Hepatocyte (in vitro differentiated cells): ENCODE results near the gene SLCO3A1. TPM values are rescaled to one million over a fixed set of nuclear protein-coding genes. Genes with fewer than 3 reads are reported as not detected.
"Not testable (repeated sequence)": the region's sequence is repeated elsewhere in the genome, so short reads cannot be mapped to it uniquely, and the experiment has no call there.

Experiments used
- DNase-seq: peaks from one replicate; pipeline ENCODE4 v3.0.0-alpha.2; 2016; ENCODE audit warnings: low spot score
- H2AFZ ChIP-seq: fragments of 200-600 bp; sonication (generic); 2 replicates; pipeline ENCODE4 v1.6.0; 2016; ENCODE audit warnings: antibody characterized with exemption, mild to moderate bottlenecking
- H3K27ac ChIP-seq: fragments of 200-600 bp; sonication (generic); 2 replicates; pipeline ENCODE4 v1.5.1; 2016; ENCODE audit warnings: mild to moderate bottlenecking
- H3K27me3 ChIP-seq: fragments of 200-600 bp; sonication (generic); 2 replicates; pipeline ENCODE4 v1.6.1; 2016
- H3K36me3 ChIP-seq: fragments of 200-600 bp; sonication (generic); replicated peaks from 2 replicates; pipeline ENCODE4 v1.5.1; 2016; ENCODE audit warnings: low read depth; ENCODE audit not compliant: insufficient read depth
- H3K4me1 ChIP-seq: fragments of 200-600 bp; sonication (generic); 2 replicates; pipeline ENCODE4 v1.5.1; 2016; ENCODE audit warnings: mild to moderate bottlenecking, moderate library complexity; ENCODE audit not compliant: insufficient read depth
- H3K4me2 ChIP-seq: fragments of 200-600 bp; sonication (generic); 2 replicates; pipeline ENCODE4 v1.6.0; 2016
- H3K4me3 ChIP-seq: fragments of 200-600 bp; sonication (generic); 2 replicates; pipeline ENCODE4 v1.5.1; 2016; ENCODE audit warnings: mild to moderate bottlenecking
- H3K79me2 ChIP-seq: fragments of 200-600 bp; sonication (generic); 2 replicates; pipeline ENCODE4 v1.6.0; 2017; ENCODE audit warnings: mild to moderate bottlenecking
- H3K9me2 ChIP-seq: fragments of 200-600 bp; sonication (generic); replicated peaks from 2 replicates; pipeline ENCODE4 v1.6.0; 2017; ENCODE audit warnings: mild to moderate bottlenecking; ENCODE audit not compliant: insufficient read depth
- H3K9me3 ChIP-seq: fragments of 200-600 bp; sonication (generic); 2 replicates; pipeline ENCODE4 v1.5.1; 2016; ENCODE audit warnings: low read depth, mild to moderate bottlenecking
- H4K20me1 ChIP-seq: fragments of 200-600 bp; sonication (generic); 2 replicates; pipeline ENCODE4 v1.6.0; 2016; ENCODE audit warnings: mild to moderate bottlenecking; ENCODE audit not compliant: insufficient read depth, poor library complexity, severe bottlenecking
- CTCF ChIP-seq: fragments of 200-600 bp; sonication (generic); IDR thresholded peaks from 2 replicates; pipeline ENCODE4 v1.5.1; 2016; ENCODE audit warnings: antibody characterized with exemption, mild to moderate bottlenecking; ENCODE audit not compliant: poor library complexity
- EZH2 ChIP-seq: fragments of 200-600 bp; sonication (generic); IDR thresholded peaks from 2 replicates; pipeline ENCODE4 v1.6.1; 2016; ENCODE audit warnings: antibody characterized with exemption, mild to moderate bottlenecking, borderline replicate concordance
- EZH2phosphoT487 ChIP-seq: fragments of 200-600 bp; sonication (generic); IDR thresholded peaks from one replicate; pipeline ENCODE4 v1.6.1; 2018; ENCODE audit warnings: antibody characterized with exemption, mild to moderate bottlenecking, low read depth, moderate library complexity; ENCODE audit not compliant: unreplicated experiment, severe bottlenecking
- WGBS: methylation state at CpG from one replicate; pipeline ENCODE4 v1.1.6; 2016; ENCODE audit warnings: low lambda C conversion rate; ENCODE audit errors: missing lambda C conversion rate; 5-methylcytosine and 5-hydroxymethylcytosine counted together
- polyA plus RNA-seq: library from polyadenylated mRNA; unstranded; fragments of >200 nt; fragmentation: Nextera tagmentation; extraction: Ambion mirVana; gene quantifications from 2 replicates; pipeline ENCODE4 v1.2.1, GENCODE V29; 2016
- total RNA-seq: library from RNA; depleted of rRNA; stranded (reverse); fragments of >200 nt; gene quantifications from 2 replicates; pipeline ENCODE4 v1.2.3, GENCODE V29; 2014

SLCO3A1 gene
- total and polyA plus RNA-seq, 2 experiments from 2014 or later: 1.3 to 5.4 TPM

- no peak overlapping the region for H3K4me3 ChIP-seq
- WGBS: 88% methylated on average over 4 of the region's 4 CpGs
- no peak overlapping the region for H2AFZ ChIP-seq
- no peak overlapping the region for H3K4me2 ChIP-seq
- TF ChIP-seq EZH2phosphoT487 (no peak), CTCF (no peak), EZH2 (no peak)
- DNase-seq: no peak
- no peaks in the 10 kb centered on the region for H3K4me1 ChIP-seq
- H3K27me3 ChIP-seq: no peaks in the 10 kb centered on the region
- no peaks in the 10 kb centered on the region for H3K36me3 ChIP-seq
- no peaks in the 10 kb centered on the region for H4K20me1 ChIP-seq
- no peaks in the 10 kb centered on the region for H3K9me2 ChIP-seq
- H3K79me2 ChIP-seq: no peaks in the 10 kb centered on the region
- no peak overlapping the region for H3K27ac ChIP-seq
- no peaks in the 10 kb centered on the region for H3K9me3 ChIP-seq
Measured at GRCh38 chr15:92196342-92196741, 342.8 kb downstream of the SLCO3A1 start.

DNA sequence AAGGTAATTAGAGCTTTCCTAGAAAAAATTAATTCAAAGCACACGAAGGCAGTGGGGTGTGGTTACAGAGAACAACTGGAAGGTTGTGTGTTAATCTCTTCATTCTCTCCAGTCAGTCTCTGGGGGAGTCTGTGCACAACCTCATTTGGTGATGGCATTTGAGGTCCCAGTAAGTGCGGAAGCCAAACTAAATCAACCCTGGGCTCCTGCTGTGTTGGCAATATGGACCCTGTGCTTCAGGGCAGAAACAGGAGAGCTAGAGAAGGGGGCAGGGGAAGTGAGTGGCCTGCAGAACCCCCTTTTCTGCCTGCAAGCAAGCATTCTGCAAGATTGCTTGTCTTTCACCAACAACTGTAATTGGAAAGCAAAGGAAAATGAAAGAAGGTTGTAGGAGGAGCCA lies 344.2 kb downstream of the SLCO3A1 start:
- H3K4me2 ChIP-seq: no peak overlapping the region
- H3K9me3 ChIP-seq: no peaks in the 10 kb centered on the region
- no peak for DNase-seq
- no peaks in the 10 kb centered on the region for H3K4me1 ChIP-seq
- H3K4me3 ChIP-seq: no peak overlapping the region
- no peaks in the 10 kb centered on the region for H3K27me3 ChIP-seq
- H3K36me3 ChIP-seq: no peaks in the 10 kb centered on the region
- TF ChIP-seq EZH2 (no peak), EZH2phosphoT487 (no peak), CTCF (no peak)
- H3K9me2 ChIP-seq: no peaks in the 10 kb centered on the region
- H4K20me1 ChIP-seq: no peaks in the 10 kb centered on the region
- H2AFZ ChIP-seq: no peak overlapping the region
- 74% methylated on average over 2 of the region's 2 CpGs for whole genome bisulfite sequencing
- H3K27ac ChIP-seq: no peak overlapping the region
- H3K79me2 ChIP-seq: no peaks in the 10 kb centered on the region

DNA sequence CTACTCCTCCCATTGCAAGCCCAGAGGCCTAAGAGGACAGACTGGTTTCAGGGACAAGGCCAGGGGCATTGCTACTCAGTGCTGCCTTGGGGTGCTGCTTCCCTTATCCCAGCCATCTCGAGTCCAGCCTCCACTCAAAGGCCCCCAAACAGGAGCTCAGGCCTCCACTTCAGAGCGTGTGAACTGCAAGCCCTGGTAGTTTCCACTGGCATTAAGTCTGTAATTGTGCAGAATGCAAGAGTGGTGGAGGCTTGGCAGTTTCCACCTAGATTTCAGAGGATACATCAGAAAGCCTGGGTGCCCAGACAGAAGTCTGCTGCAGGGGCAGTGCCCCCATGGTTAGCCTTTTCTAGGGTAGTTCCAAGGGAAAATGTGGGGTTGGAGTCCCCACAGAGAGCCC lies 347.4 kb downstream of the SLCO3A1 start:
- Histone ChIP-seq H3K4me2 (no peak overlapping the region), H3K27ac (no peak overlapping the region), H3K36me3 (no peaks in the 10 kb centered on the region), H3K4me1 (no peaks in the 10 kb centered on the region), H3K9me3 (no peaks in the 10 kb centered on the region), H2AFZ (no peak overlapping the region), H3K9me2 (no peaks in the 10 kb centered on the region), H3K79me2 (no peaks in the 10 kb centered on the region), H4K20me1 (no peaks in the 10 kb centered on the region), H3K27me3 (no peaks in the 10 kb centered on the region), H3K4me3 (no peak overlapping the region)
- 59% methylated on average over 2 of the region's 2 CpGs for WGBS
- DNase-seq: no peak
- no peak for TF ChIP-seq EZH2phosphoT487
- TF ChIP-seq EZH2: no peak
- TF ChIP-seq CTCF: no peak

DNA sequence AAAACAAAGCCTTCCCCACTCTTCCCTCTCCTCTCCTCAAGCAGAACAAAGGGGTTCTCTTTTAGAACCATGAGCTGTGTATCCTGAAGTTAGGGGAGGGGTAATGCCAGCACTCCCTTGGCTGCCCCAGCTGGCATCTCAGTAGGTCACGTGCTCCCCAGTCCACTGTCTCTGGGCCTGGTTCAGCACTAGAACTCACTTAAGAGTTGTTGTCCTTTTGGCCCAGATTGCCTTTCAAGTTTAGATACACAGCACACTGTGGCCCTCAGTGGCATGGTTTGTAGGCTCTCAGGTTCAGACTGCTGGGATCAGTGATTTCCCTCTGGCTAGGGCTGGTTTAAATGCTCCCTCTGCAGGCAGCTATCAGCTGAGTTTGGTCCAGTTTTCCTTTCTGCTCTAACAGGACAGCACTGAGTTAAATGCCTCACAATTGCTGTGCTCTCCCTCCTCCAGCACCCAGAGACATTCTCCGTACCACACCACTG lies 351.8 kb downstream of the SLCO3A1 start:
- TF ChIP-seq EZH2phosphoT487 (no peak), CTCF (peak; percentile 38), EZH2 (no peak)
- no peaks in the 10 kb centered on the region for H3K36me3 ChIP-seq
- H2AFZ ChIP-seq: no peak overlapping the region
- H3K4me1 ChIP-seq: no peaks in the 10 kb centered on the region
- H3K9me2 ChIP-seq: no peaks in the 10 kb centered on the region
- no peak overlapping the region for H3K4me3 ChIP-seq
- no peaks in the 10 kb centered on the region for H3K79me2 ChIP-seq
- DNase-seq: peak; percentile 42
- WGBS: 53% methylated on average over 2 of the region's 2 CpGs
- no peaks in the 10 kb centered on the region for H3K9me3 ChIP-seq
- no peak overlapping the region for H3K27ac ChIP-seq
- H4K20me1 ChIP-seq: no peaks in the 10 kb centered on the region
- no peak overlapping the region for H3K4me2 ChIP-seq
- H3K27me3 ChIP-seq: no peaks in the 10 kb centered on the region

GRCh38 chr15:92207601-92208000 lies 354.1 kb downstream of the SLCO3A1 start:
- not testable (repeated sequence) for DNase-seq, H3K27me3 ChIP-seq, H3K9me2 ChIP-seq, H3K27ac ChIP-seq, H3K79me2 ChIP-seq, H2AFZ ChIP-seq, H3K4me2 ChIP-seq, H4K20me1 ChIP-seq, H3K36me3 ChIP-seq, H3K4me3 ChIP-seq, H3K4me1 ChIP-seq, H3K9me3 ChIP-seq
- 92% methylated on average over 6 of the region's 6 CpGs for WGBS
